HG02623 (cell line): Measurements from ENCODE around the gene SPPL3.

Experiments used
- ATAC-seq: cut with Tn5 transposase; IDR thresholded peaks from one replicate; pipeline ENCODE4 v1.9.1; 2021; ENCODE audit warnings: moderate library complexity; ENCODE audit not compliant: unreplicated experiment

Gene SPPL3

DNA sequence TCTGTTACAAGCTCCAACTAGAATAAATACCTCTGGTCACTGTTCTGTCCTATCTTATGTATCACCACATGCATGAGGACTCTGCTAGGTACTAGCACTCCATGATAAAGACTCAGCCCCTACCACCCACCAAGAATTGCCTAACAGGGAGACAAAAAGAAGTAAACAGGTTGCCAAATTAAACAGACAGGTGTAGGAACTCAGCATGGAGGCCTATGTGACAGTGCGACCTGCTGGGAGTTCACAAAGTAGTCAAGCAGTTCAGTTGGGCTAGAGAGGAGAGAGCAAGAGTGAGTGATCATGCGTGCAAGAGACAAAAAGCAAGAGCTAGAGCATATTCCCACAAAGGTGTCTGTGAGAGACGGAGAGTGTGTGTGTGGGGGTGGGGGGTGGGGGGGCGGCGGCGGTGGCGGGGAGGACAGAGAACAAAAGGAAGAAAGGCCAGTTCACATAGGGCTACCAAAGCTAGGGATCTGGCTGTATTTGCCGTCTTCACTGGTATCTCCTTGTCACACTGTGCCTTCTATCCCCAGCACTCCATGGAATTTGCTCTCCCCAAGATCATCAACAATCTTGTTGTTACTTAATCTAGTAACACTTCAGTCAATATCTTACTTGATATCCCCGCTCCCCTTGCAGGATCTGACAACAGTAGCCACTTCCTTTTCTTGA lies 81.2 kb downstream of the SPPL3 start:
- ATAC-seq = no peak

DNA sequence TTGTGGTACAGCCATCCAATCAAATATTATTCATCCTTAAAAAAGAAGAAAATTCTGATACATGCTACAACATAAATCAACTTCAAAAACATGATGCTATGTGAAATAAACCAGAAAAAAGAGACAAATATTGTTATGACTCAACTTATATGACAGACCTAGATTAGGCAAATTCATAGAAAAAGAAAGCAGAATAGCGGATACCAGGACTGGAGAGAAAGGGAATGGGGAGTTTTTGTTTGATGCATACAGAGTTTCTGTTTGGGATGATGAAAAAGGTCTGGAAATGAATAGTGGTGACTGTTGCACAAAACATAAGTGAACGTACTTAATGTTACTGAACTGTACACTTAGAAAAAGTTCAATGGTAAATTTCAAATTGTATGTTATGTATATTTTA lies 82.3 kb downstream of the SPPL3 start:
- ATAC-seq = no peak

DNA sequence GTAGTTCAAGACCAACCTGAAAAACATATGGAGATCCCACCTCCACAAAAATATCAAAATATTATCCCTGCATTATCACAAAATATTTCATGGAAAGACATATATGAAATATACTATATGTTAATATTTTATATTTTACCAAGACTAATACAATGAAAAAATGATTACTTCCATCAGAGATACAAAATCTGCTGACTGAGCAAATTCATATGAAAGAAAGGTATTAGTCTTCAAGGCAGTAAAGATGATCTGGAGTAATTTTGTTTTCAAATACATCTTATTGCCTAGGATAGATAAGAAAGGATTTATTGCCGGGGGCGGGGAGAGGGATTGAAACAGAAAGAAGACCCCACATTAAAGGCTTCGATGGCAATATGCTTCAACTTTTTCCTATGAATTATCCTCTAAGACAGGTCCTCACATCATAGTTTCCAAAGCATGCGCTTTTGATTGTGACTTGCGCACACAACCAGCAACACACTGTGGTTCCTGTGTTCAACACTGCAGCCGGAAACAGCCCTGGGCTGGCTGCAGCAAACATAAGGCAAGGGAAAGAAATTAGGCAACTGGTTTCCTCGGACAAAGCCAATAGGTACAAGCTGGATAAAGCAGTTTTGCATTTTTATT lies 83.2 kb downstream of the SPPL3 start:
- ATAC-seq = no peak

DNA sequence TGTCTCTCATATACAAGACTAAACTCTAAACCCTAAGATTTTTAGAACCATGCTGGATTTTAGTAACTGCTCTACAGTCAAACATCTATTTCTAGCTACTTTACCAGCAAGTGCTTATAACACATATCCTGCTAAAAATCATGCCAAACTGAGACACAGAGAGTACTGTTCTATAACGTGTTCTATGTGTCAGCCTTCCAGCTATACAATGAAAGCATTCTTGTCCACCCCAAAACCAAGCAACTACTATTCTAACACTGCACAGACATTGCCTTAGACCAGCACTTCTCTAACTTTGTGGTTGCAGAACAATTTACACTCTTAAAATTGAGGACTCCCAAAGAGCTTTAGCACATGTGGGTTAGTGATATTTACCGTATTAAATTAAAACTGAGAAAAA lies 85.7 kb downstream of the SPPL3 start:
- no peak for ATAC-seq

DNA sequence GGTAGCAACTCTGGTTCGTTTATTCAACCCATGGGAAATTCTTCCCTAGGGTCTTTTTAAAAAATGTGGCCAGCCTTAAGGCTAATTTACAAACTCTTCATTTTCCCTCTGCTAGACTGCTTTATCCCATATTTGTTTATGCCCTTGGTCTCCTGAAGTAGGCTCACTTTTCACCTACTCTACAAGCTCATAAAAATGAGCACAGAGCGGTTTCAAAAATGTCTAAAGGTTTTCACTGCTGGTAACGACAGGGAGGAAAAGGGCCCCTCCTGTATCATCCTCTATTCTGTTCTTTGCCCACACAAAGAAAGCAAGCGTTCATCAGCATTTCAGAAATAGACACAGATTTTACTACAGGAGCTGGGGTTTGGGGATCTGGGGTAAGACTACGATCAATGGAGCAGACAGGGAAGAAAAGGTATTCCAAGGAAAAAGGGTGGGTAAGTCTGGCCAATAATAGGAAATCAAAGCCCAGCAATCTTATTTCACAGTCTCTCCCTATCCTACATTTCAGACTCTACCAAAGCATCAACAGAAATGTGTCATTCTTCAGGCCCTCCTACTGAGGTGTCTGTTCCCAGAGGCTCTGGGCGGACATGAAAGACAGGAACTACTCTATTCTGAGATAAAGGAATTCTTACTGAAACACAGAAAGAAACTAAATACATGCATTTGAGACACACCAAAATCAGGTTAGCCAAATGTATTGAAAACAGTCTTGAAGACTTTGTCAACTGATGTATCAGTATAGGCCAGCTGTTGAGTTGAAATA lies 86.4 kb downstream of the SPPL3 start:
- no peak for ATAC-seq

DNA sequence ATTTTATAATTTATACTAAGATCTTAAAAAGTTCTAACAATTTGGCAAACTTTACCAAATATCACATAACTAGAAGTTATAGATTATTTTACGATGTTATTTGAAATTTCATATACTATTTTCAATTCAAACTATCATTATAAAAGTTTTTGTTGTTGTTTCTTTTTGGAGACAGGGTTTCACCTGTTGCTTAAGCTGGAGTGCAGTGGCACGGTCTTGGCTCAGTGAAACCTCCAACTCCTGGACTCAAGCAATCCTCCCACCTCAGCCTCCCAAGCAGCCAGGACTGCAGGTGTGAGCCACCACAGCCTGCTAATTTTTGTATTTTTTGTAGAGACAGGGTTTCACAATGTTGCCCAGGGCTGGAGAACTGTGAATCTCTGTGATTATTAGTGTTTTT lies 87.8 kb downstream of the SPPL3 start:
- ATAC-seq = no peak

DNA sequence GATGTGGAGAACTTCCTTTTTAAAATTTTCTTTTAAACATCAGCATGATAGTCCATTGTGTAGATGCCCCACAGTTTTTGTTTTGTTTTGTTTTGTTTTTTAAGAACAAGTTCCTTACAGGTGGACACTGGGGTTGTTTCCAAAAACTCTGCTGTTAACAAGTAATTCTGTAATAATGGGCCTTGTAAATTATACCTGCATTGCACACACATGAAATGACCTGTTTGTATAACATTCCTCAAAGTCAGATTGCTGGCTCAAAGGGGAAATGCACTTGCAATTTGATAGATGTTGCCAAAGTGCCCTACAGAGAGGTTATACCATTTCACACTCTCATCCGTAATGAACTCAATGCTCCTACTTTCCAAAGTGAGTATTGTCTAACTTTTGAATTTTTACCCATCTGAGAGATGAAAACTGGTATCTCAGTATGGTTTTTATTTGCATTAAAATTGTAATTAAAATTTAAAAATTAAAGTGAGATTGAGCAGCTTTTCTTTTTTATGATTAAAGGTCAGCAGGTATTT lies 89.2 kb downstream of the SPPL3 start:
- ATAC-seq = no peak

DNA sequence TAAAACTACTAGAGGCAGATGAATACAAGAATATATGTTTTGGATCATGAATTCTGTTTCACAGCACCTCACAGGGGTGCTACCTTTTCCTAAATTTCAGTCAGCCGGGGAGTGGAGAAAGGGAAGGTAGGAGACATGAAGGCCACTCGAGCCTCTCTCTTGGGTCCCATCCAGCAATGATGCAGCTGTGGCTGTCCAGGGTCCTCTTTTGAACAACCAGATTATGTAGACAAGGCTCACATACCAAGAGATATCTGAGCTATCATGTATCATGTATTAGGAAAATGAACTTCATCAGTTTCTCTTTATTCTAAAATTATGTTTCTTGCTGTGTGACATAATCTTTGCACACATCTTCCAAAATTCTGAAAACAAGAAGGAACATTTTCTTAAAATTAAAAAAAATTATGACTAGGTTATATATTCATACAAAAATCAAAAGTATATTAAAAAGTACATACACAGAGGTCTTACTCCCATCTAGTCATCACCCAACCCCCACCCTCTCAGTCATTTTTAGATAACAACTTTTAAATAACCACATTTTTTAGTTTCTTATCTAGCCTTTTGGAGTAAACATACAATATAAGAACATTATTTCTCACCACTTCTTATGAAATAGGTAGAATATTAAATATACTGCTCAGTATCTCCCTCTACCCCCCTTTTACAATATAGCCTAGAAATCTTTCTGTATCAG lies 89.8 kb downstream of the SPPL3 start:
- ATAC-seq = no peak

DNA sequence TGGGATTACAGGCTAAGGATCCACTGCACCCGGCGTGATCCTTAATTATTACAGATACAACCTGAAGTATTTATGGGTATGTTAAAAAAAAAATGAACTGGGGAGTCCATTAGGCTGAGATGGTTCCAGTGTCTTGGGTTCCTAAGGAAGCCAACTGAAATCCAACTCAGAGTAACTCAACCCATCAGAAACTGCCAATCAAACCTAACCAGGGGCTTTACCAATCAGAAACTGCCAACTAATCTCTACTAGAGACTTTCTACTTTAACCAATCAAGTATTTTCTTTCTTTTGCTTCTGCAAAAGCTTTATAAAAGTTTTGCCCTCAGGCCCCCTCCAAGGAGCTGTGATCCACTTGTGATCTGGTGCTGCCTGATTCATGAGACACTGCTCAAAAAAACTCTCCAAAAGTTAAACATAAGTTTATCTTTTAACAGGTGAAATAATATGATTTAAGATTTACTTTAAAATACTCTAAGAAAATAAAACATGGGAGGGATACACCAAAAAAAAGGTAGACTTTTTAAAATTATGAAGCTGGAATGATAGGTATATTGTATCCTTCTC lies 90.5 kb downstream of the SPPL3 start:
- ATAC-seq = no peak

DNA sequence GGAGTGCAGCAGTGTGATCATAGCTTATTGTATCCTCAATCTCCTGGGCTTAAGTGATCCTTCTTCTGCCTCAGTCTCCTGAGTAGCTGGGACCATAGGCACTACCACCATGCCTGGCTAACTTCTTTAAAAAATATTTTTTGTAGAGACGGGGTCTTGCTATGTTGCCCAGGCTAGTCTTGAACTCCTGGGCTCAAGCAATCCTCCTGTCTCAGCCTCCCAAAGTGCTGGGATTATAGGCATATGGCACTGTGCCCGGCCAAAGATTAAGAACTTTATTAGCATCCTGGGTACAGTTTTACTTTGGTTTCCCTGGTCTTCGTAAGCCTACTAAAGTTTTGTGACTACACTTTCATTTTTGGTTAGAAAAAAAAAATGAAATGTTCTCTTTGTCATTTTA lies 94.1 kb downstream of the SPPL3 start:
- no peak for ATAC-seq

DNA sequence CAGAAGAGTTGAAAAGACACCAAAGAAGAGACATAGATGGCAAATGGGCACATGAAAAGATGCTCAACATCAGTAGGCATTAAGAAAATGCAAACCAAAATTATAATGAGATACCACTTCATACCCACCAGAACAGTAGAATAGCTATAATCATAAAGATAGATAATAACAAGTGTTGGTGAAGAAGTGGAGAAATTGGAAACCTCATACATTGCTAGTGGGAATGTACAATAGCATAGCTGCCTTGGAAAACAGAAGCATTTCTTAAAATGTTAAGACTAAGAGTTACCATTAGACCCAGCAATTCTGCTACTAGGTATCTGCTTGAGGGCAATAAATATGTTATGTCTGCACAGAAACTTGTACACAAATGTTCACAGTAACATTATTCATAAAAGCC lies 99.7 kb downstream of the SPPL3 start:
- no peak for ATAC-seq

DNA sequence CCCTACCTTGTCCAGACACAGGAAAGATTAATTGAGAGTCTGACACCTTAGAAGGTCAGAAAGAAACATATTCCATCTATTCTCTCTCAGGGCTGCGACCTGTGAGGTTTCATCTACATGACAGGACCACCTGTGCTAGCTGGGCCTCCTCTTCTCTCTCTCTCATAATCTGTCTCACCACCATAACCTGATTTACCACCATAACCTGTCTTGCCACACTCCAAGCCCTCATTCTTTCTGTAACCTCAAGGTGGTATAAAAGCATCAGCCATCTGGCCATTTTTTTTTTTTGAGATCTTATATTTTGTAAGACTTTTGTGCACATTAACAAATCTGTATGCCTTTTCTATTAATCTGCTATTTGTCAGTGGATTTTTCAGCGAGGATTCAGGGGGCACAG lies 103.0 kb downstream of the SPPL3 start:
- ATAC-seq = no peak

DNA sequence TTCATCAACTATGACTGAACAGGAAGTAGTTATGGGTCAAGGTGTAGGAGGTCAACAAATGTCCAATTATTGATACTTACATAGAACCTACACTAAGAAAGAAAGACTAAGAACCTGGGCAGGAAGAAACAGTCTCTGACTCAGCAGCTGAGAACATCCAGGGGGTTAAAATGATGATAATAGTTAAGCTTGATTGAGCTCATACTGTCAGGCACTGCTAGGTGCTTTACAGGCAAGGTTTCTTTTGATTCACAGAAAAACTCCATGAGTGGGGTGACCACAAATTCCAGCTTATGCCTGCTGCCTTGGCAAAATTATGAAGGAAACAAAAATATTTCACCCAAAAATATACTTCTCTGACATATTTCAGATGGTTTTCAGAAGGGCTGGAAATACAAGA lies 103.5 kb downstream of the SPPL3 start:
- ATAC-seq = no peak

DNA sequence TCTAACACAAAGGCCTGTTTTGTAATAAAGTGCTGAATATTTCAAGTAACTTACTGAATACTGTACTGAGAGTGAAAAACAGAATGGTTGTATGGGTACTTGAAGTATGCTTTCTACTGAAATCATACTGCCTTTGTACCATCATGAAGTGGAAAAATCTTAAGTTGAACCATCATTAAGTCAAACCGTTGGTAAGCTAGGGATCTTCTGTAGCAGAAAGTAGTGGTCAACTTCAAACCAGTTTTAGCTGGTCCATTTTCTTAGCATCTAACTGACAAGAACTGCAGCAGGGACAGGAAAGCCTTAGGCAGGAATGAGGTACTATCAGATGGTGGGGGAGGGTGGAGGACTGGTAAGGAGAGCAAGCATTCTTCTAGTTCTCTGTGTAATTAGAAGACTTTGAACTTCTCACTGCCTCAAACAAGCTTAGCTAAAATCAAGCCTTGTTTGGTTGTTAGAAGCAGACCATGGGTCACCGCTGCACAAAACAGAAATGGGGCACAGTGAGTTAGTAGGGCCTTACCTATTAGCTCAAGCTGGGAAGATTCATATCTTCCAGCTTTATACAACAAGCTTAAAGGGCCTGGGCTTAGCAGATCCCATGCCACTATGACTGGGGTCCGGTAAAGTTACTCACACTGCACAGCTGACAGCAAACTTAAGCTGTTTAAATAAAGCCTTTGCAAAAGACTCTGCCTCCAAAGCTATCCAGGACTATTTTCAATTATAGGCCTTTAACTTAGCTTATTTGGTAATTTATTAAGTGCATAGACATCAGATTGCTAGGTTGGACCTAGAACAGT lies 104.7 kb downstream of the SPPL3 start:
- no peak for ATAC-seq

DNA sequence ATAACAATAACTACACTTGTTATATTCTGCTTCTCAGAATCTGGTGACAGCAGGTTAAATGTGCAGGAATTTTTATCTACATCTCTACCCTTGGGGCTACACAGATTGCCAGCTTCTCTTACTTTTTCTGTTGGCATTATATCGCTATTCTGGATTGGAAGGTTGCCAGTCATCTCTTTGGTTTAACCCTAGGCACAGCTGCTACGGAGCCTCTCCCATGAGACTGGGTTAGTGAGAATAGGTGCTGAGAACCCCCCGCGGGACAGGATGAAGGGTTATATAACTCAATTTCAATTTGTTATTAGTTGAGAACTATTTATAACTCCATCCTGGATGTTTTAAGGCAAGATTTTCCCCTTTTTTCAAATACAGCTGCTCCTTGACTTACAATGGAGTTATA lies 105.5 kb downstream of the SPPL3 start:
- no peak for ATAC-seq

DNA sequence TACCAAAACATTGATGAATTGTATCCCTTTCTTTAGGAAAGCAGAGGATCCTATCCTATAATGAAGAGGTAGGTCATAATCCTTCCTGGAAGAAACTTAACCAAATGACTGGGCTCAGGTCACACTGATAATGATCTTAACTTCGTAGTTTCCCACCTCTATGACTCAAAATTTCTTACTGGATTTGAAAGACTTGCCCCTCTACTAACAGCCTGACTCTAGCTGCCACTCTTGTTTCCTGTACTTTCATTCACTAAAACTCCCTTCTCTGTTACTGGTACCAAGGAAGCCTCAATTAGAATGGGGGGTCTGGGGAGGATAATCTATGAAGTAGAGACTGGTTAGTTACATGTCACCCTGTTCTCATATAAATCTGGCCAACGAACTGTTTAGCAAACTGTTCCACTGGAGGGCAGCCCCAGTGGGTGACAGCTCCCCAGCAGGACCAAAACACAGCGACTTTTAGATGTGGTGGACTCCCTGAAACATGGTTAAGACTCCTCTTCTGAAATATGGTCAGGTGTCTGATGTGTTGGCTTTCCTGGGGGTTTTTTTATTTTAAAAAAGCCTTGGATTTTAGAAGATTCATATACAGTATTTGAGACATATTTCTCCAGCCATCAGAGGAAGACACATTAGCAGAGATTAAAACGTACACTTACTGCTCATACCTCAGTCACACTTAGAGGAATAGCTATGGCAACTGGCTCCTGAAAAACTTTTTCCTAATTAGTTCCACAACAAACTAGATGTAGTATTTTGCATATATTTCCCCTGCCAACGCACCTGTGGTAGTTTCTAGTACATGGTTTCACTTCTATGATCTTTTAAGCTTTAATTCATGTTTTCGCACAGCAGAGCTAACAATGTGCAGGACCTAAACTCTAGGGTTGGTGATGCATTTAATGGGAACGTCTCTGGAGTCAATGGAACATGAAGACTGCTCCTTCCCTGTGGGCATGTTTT lies 106.2 kb downstream of the SPPL3 start:
- ATAC-seq = no peak

DNA sequence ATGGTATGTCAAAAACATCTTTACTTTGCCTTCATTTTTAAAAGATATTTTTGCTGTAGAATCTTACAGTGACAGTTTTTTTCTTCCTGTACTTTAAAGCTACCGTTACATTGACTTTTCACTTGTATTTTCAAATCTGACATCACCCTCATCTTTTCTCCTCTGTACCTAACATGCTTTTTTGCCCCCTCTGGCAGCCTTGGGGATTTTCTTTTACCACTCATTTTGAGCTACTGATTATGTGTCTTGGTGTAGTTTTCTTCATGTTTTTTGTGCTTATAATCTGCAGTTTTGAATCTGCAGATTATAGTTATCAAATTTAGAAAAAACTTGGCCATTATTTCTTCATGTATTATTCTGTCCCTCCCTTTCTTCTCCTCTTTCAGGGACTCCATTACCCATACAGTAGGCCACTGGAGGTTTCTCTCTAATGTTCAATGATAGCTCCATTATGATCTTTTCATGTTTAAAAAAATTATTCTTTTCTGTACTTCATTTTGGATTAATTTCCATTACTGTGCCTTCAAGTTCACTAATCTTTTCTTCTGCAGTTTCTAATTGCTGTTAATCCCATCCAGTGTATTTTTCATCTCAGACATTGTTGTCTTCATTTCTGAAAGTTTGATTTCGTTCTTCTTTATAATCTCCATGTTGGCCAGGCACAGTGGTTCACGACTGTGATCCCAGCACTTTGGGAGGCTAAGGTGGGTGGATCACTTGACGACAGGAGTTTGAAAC lies 108.5 kb downstream of the SPPL3 start:
- no peak for ATAC-seq

DNA sequence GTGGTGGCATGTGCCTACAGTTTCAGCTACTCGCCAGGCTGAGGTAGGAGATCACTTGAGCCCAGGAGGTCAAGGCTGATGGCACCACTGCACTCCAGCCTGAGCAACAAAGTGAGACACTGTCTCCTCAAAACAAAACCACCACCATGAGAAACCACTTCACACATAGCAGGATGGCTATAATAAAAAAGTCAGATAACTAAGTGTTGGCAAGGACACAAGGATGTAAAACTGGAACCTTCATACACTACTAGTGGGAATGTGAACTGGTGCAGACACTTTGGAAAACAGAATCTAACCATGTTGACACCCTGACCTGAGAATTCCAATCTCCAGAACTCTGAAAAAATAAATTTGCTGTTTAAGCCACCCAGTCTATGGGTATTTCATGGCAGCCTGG lies 110.8 kb downstream of the SPPL3 start:
- no peak for ATAC-seq
